Fibroblast of the conjunctiva (primary cell): ENCODE results near the gene OR9I1.

Experiments used
- DNase-seq: peaks from one replicate; pipeline ENCODE4 v3.0.0-alpha.2; 2010; ENCODE audit warnings: low read depth

The OR9I1 gene, protein sequence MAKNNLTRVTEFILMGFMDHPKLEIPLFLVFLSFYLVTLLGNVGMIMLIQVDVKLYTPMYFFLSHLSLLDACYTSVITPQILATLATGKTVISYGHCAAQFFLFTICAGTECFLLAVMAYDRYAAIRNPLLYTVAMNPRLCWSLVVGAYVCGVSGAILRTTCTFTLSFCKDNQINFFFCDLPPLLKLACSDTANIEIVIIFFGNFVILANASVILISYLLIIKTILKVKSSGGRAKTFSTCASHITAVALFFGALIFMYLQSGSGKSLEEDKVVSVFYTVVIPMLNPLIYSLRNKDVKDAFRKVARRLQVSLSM

DNA sequence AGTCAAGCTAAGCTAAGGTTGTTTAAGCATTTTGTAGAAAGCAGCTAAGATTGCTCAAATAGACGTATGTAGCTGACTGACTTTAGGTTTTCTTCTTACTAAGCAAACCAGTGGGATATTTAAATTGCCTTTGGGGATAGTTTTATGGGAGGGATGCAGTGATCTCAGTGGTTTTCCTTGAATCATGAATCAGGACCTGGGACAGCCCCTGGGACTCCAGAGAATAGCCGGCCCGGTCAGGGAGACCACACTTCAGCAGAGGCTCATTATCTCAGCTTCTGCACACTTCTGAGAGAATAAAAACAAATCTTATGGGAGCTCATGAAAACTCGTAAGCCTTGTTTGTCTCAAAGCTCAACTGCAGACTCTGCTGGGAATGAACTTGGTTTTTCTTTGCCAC lies at the start of gene OR9I1:
TSS of gene OR9I1 (minus strand) at position 62 of the 400 bp plus-strand sequence. CDS start 6,086 bp downstream, outside the sequence.
- DNase-seq = no peak

DNA sequence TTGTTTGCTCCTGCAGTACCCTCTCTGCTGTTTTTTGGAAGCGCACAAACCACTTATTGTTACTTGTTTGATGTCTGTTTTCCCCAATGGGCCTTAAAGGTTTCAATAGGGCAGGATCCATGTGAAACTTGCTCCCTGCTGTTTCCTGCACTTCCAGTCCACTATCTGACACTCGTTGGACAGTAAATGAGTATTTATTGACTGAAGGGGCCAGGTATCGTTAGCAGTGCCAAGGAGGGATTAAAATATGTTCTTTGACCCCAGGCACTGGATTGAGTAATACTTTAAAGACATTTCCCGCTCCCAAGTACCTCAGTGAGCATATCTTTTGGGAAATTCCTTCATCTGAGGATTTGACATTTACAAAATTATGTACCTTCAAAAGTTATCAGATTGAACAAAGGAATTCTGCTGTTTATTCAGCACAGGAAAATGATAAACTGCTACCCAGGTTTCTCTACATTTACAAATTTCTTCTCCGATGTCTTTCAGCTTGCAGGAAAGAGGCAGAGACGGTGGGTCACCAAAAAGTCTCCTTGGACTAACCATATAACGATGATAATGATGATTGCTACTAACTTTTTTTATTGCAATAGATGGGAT lies 40.3 kb upstream of the OR9I1 start:
- no peak for DNase-seq

DNA sequence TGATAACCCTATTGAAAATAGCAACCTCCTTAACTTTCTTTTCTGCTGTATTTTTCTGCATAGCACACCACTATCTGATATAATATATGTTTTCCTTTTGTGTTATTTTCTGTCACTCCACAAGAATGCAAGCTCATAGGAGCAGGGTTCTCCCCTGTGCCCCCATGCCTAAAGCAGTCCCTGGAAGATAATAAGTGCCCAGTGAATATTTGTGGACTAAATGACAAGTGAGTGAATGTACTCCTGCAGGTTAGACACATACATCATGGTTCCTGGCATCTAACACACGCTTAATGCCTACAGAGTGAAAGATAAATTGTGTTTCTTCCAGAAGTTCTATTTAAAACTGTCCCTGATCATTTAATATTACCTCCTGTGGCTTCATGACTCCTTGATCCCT lies 39.7 kb upstream of the OR9I1 start:
- no peak for DNase-seq

DNA sequence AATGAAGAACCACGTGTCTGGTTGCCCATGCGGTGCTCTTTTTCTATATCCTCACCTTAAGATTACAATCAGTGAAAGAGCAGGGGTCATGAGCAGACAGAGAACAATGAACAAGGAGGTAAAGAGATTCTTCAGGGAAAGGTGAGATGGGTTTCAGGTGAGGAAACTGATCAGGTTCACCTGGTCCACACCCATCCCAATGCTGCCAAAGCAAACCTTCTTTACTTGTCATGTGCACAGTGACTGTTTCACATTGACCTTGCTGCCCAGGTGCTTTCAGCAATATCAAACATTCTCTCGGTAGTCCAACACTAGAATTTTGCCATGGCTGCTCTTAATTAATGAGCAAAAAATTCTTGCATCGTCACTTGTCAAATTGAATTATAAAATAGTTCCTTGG lies 39.1 kb upstream of the OR9I1 start:
- DNase-seq = no peak

DNA sequence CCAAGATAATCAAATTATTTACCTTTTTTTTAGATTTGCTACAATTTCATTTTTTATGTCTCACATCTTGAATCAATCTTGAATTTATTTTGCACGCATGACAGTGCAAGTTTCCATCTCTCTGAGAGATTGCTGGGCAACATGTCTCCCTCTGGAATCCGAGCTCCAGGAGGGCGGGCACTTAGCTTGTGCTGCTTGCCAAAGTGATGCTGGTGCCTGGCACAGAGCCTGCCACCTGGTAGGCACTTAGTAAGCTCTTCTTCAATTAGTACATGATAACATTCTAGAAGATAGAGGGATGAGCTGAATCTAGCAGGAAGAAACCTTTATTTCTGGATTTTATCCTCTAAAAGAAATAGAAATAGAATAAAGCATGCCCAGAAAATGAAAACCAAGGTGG lies 27.5 kb upstream of the OR9I1 start:
- no peak for DNase-seq

DNA sequence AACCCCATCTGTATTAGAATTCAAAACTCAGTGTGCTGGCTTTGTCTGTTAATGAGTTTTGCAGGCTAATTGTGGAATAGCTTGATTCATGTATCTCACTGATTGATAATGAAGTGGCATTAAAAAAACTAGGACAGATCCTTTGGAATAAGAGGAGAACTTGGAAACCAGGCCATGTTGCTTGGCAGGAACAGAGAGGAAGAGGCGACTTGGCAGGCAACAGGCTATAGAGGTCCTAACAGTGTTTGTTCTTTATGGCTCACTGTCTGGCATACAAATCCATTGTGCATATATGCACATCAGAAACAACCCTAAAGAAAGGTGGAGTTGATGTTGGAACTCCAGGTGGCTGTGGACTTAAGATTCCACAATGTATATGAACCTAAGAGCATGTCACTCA lies 17.4 kb upstream of the OR9I1 start:
- DNase-seq = no peak

DNA sequence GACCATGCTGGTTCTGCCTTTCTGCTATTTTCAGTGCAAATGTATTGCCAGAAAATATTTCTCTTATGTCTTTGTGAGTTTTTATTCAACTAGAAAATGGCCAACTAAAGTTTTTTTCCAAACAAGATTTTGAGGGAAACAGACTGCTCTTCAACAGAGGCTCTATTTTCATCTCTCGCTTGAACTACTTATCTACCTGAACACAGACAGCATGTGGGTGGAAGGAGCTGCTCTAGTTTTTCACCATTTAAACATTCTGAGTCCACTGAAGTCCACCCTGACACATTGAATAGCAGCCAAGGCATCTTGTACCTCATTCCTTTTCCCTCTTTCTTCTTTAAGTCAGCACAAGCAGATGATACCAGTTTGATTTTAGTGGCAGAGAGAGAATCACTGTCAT lies 9.8 kb upstream of the OR9I1 start:
- no peak for DNase-seq

DNA sequence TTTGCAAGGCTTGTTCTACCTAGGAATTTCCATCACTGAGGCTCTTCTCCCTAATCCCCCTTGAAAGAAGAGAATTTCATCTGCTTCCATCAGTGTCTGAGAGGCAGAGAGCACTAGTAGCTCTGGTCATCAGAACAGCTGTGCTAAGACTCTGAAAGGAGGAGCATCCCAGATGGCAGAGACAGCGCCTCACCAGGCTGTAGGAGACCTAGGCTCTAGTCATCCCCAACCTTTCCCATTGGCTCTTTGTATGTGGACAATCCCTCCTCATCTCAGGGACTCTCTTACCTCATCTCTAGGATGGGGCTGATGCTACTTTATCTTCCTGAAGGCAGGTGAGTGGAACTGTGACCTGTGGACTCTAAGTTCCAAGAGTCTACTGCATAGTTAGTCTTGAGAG lies 8.8 kb upstream of the OR9I1 start:
- DNase-seq = no peak

DNA sequence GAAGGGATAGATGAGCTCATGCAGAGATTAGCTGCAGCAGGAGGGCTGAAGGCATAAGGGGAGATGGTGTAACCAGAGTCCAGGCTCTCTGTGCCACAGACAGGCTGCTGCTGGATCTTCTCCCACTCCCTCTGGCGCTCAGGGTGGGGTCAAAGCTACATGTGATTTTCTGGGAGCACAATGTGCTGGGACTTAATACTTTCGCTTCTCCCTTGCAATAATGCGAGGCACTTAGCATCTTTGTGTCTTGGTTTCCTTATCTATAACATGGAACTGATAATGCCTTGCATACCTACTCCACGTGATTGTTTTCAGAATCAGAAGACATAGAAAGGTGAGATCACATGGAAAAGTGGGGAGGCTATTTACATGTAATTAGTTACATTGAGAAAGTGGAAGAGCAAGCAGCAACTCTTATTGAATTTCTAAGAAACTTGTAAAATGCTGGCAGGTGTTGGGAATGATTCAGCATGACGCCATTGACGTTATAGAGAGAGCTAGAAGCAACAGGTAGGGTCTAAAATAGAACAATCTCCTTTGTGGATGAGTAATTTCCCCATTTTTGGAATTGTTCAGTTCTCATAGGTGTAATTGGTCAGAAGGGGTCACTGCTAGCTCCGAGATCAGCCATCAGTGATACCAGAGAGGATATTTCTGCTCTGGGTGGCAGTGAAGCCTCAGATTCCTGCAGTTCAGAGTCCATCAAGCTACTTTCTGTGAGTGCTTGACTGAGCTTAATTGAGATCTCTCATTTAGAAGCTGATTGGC lies 8.2 kb upstream of the OR9I1 start:
- no peak for DNase-seq

DNA sequence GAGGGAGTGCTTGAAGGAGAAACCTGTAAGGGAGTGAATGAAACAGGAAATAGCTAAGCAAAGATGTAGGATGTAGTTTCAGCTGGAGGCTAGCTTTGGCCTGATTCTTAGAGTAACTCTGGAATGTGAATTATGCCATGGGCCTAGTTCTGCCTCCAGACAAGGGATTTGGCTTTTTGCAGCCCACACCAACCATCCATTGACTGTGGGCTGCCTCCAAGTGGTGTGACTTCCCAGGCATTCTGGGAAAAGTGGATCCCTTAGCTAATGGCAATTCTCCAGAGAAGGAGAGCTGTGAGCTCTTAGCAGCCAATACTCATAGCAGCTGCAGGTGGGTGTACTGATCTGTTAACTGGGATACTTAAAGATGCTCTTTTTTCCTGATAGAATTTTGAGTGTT lies 2.0 kb upstream of the OR9I1 start:
- no peak for DNase-seq

DNA sequence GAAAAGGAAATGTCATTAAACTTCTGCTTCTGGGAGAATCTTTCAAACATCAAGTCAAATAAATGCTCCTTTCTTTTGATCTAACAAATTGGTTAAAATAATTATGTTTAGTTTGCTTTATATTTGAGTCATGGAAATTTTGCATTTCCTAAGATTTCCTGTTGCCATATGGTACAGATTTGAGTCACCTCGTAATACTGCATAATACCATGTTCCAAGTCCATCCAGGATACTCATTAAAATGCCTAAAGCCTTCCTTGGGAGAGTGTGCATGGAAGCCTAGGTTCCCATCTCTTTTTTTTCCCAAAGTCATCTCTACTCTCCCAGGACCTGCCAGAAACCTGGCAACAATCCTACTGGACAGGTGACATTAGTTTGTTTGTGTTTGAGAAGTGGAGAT lies 4.2 kb downstream of the OR9I1 start:
- DNase-seq = no peak

DNA sequence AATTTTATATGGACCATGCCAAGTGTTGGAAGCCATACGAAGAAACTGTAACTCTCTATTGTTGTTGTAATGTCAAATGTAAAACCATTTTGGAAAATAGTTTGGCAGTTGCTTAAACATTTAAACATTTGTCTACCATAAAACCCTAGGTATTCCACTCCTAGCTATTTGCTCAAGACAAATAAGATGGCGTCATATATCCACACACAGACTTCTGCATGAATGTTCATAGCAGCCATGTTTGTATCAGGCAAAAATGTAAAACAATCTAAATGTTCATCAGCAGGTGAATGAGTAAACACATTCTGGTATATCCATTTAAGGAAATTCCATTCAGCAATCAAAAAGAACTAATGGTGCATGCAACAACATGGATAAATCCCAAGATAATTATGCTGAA lies 27.9 kb downstream of the OR9I1 start:
- no peak for DNase-seq

DNA sequence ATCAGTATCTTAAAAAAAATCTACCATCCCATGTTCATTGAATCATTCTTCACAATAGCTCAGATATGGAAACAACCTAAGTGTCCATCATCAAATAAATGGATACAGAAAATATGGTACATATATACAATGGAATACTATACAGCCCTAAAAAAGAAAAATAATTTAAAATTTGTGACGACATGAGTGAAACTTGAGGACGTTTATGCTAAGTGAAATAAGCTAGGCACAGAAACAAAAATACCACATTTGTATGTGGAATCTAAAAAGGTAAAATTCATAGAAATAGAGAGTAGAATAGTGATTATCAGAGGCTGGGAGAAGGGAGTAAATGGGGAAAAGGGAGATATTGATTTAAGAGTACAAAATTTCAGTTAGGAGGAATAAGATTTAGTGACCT lies 38.8 kb downstream of the OR9I1 start:
- no peak for DNase-seq

DNA sequence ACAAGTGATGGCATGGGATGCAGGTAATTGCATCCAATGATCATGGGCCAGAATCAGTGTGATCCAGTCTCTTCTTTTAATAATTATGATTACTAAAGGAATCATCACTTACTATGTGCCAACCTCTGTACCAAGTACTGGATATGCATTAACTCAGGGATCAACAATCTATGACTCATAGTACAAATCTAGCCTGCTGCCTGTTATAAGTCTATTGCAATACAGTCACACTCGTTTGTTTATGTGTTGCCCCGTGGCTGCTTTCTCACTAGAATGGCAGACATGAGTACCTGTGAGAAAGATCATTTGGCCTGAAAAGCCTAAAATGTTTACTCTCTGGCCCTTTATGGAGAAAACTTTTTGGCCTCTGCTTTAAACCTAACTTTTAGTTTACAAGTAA lies 49.5 kb downstream of the OR9I1 start:
- peak; percentile 14 for DNase-seq

DNA sequence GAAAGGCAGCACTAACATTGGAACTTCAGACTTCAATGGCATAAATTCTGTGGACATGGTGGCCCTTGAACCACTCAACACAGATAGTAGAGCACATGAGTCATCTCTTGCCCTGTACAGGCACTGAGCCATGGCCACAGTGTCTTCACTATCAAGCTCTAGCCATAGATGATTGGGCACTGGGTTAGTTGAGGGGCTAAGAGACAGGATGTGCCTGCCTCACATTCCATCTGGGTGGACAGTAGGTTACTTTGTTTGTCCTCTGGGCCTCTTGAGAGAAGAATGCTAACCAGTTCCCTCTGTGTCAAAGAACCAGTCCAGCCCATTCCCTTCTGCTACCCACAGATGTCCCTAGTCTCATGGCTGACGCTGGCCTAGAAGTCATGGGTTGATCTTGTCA lies 54.7 kb downstream of the OR9I1 start:
- no peak for DNase-seq

DNA sequence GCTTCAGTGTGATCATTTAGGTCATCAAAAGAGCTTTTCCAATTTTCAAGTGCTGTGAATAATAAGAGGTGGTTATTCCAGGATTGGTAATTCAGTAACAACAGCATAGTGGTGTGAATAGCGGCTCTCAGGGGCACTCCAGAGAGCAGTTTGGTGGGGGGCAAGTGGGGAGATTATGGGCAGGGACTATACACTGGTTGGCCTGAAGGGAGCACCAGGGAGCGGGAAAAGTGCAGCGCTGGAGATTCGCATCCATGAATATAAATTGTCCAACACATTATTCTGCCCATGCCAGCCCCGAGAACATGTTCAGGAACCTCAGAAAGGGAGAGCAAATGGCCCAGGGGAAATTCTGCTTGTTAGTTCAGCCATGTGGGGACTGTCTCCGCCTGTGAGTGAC lies 56.7 kb downstream of the OR9I1 start:
- no peak for DNase-seq

DNA sequence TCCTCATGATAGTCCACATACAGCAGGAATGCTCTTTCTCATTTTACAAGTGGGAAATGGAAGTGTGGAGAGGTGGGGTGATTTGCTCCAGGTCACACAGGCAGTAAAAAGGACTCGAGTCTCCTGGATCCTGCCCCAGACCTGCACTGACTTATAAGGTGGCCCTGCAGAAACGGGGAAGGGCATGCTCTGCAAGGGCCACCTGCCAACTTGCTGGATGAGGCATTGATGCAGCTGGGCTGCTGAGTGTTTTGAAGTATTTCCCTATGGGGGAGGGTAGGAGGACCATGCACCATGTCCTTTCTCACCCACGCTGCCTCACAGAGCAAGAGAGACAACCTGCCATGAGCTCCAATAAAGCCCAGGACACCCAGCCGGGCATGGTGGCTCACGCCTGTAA lies 57.6 kb downstream of the OR9I1 start:
- DNase-seq = no peak
